Left ventricle myocardium inferior (tissue), 1 donor: ENCODE measurements around the gene CCSER1. TPM values are rescaled to one million over a fixed set of nuclear protein-coding genes. Genes with fewer than 3 reads are reported as not detected.
"Not testable (repeated sequence)": the region's sequence is repeated elsewhere in the genome, so short reads cannot be mapped to it uniquely, and the experiment has no call there.

Experiments used
- DNase-seq: peaks from one replicate; pipeline ENCODE4 v3.0.0-alpha.2; 2020
- H3K27ac ChIP-seq: fragments of 200-600 bp; replicated peaks from 2 replicates; pipeline ENCODE4 v1.8.0; 2021
- H3K27me3 ChIP-seq: fragments of 200-600 bp; 2 replicates; pipeline ENCODE4 v1.8.0; 2021; ENCODE audit warnings: low read depth
- H3K36me3 ChIP-seq: fragments of 200-600 bp; 2 replicates; pipeline ENCODE4 v1.8.0; 2021
- H3K4me1 ChIP-seq: fragments of 200-600 bp; 2 replicates; pipeline ENCODE4 v1.8.0; 2021
- H3K4me3 ChIP-seq: fragments of 200-600 bp; 2 replicates; pipeline ENCODE4 v1.8.0; 2021; ENCODE audit warnings: mild to moderate bottlenecking, moderate library complexity
- H3K9me3 ChIP-seq: fragments of 200-600 bp; replicated peaks from 2 replicates; pipeline ENCODE4 v1.8.0; 2021
- CTCF ChIP-seq: fragments of 200-600 bp; IDR thresholded peaks from 2 replicates; pipeline ENCODE4 v1.8.0; 2021; ENCODE audit warnings: antibody characterized with exemption, mild to moderate bottlenecking, borderline replicate concordance
- intact Hi-C: fragments of 100-400 bp; cut with micrococcal nuclease; formaldehyde crosslinking; loops from one replicate; pipeline ENCODE4 v1.11.0; 2022
- total RNA-seq: library from RNA; stranded (reverse); fragmentation: NEBNext Ultra II Directional; extraction: Animal tissue kit (Norgen Biotek cat#: 25700); gene quantifications from one replicate; pipeline ENCODE4 v1.2.1, GENCODE V29; 2021
- donor health status: DM: no; HTN: yes; CAD: no; lungs with severe emphysema.

Gene CCSER1
- total RNA-seq, 1 donor from 2014 or later, result 13.2 TPM

DNA sequence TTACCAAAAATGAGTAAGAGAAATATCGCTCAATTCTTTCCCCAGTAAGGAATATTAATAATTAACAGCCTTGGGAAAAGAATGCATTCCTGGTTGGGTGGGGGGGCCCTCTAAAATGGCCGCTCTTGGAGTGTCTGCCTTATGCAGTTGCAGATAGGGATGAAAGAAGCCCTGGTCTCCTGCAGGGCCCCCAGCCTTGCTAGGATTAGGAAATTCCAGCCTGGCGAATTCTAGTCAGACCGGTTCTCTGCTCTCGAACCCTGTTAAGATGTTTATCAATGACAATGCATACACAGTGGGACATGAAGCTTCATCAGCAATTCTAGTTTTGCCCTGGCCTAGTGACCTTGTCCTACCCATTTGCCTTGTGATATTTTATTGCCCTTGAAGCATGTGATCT lies 1128.8 kb downstream of the CCSER1 start:
- Histone ChIP-seq H3K36me3 (no peaks in the 10 kb centered on the region), H3K4me1 (no peaks in the 10 kb centered on the region), H3K27ac (no peak overlapping the region), H3K9me3 (peaks cover 9% of the 10 kb centered on the region), H3K27me3 (no peaks in the 10 kb centered on the region), H3K4me3 (no peak overlapping the region)
- DNase-seq, result no peak
- intact Hi-C loops, result no loop called here
- TF ChIP-seq CTCF, result no peak

DNA sequence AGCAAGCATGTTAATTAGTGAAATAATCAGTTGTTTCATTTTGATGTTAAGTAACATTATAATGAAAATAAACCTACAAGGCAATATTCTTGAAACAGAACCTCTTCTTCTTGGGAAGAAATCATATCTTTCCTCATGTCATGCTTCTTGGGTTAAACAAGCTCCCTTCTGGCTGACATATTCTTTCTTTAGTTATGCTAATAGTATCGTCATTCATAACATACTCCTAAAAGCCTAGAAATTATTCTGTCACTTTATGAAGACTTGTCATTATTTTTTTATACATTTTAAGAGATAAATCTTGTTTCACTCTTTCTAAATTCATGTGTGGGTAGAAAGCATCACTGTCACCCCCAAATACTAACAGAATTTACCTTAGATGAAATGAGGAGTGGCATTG lies 1129.6 kb downstream of the CCSER1 start:
- Histone ChIP-seq H3K4me3 (no peak overlapping the region), H3K4me1 (no peaks in the 10 kb centered on the region), H3K27ac (no peak overlapping the region), H3K36me3 (no peaks in the 10 kb centered on the region), H3K9me3 (peaks cover 9% of the 10 kb centered on the region), H3K27me3 (no peaks in the 10 kb centered on the region)
- intact Hi-C loops, result no loop called here
- DNase-seq, result no peak
- TF ChIP-seq CTCF, result no peak

DNA sequence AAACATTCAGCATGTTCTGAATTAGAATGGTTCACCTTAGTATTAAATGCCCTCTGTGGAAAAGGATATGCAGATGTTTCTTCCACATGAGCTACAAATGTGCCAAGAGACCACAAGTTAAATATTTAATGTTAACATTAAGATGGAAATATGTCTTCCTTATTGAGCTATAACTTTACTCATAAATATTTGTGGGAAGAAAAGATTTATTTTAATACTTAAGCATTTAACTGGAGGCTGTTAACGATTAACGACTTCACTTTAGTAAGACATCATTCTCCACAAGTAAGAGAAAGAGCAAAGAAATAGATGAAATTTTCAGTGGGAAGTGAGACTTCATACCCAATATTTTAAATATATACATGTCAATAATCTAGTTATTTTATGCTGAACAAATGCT lies 1130.5 kb downstream of the CCSER1 start:
- Histone ChIP-seq H3K36me3 (no peaks in the 10 kb centered on the region), H3K27me3 (no peaks in the 10 kb centered on the region), H3K4me1 (no peaks in the 10 kb centered on the region), H3K4me3 (no peak overlapping the region), H3K27ac (no peak overlapping the region), H3K9me3 (peaks cover 9% of the 10 kb centered on the region)
- intact Hi-C loops, result no loop called here
- no peak for DNase-seq
- no peak for TF ChIP-seq CTCF

DNA sequence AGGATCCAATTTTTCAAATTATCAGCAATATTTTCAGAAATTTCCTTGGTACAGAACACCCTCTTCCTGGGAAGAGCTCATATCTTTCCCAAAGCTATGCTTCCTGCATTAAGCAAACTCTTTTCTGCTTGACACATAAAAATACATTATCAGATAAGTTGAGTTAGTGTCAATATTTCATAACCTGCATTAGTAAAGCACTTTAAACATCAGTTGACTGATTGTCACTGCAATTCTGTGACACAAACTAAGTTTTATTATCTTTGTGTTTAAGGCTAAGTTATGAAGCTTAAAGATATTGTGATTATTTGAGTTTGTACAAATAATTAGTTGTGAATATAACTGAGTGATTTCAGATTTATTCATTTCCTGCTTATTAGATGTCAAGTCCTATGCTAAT lies 1131.1 kb downstream of the CCSER1 start:
- intact Hi-C loops, result no loop called here
- H3K4me3 ChIP-seq, result no peak overlapping the region
- peaks cover 9% of the 10 kb centered on the region for H3K9me3 ChIP-seq
- H3K27me3 ChIP-seq, result no peaks in the 10 kb centered on the region
- no peak for DNase-seq
- no peaks in the 10 kb centered on the region for H3K36me3 ChIP-seq
- H3K4me1 ChIP-seq, result no peaks in the 10 kb centered on the region
- no peak overlapping the region for H3K27ac ChIP-seq
- no peak for TF ChIP-seq CTCF

DNA sequence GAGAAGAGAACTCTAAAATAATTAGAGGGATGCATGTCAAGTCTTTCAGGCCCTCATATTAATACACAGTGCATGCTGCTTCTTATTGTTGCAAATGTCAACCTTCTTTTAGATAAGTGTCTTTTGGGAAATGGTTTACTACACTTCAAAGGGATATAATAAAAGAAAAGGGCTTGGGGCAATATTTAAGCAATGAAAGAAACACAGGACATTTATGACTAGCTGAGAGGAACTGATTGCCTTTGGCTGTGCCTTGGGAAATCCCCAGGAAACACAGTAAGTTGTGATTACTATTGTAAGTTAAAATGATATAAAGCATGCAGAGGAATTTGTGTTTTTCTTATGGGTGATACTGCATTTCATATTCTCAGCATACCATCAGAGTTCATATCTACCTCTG lies 1140.3 kb downstream of the CCSER1 start:
- DNase-seq, result no peak
- no peaks in the 10 kb centered on the region for H3K4me1 ChIP-seq
- H3K9me3 ChIP-seq, result peaks cover 8% of the 10 kb centered on the region
- H3K36me3 ChIP-seq, result no peaks in the 10 kb centered on the region
- no peak overlapping the region for H3K4me3 ChIP-seq
- intact Hi-C loops, result no loop called here
- TF ChIP-seq CTCF, result no peak
- no peaks in the 10 kb centered on the region for H3K27me3 ChIP-seq
- no peak overlapping the region for H3K27ac ChIP-seq

DNA sequence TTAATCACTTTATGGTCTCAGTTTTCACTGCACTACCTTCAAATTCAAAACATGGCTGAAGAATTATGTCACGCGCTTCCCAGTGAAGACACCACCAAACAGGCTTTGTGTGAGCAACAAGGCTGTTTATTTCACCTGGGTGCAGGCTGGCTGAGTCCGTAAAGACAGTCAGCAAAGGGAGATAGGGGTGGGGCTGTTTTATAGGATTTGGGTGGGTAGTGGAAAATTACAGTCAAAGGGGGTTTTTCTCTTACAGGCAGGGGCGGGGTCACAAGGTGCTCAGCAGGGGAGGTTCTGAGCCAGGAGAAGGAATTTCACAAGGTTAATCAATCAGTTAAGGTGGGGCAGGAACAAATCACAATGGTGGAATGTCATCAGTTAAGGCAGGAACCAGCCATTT lies 1141.3 kb downstream of the CCSER1 start:
- intact Hi-C loops, H3K36me3 ChIP-seq, H3K27ac ChIP-seq, H3K27me3 ChIP-seq, H3K4me1 ChIP-seq, DNase-seq, H3K4me3 ChIP-seq: not testable (repeated sequence)
- peaks cover 13% of the 10 kb centered on the region for H3K9me3 ChIP-seq
